Erythroblast (primary cell): Measurements from ENCODE around the gene ADAMTS16.

Experiments used
- DNase-seq, 2 experiments: peaks; one replicate each; lab custom pipeline; 2025; lab: John Stamatoyannopoulos, UW
- GATA1 ChIP-seq: IDR thresholded peaks from 2 replicates; pipeline ENCODE4 v1.6.1; 2011; ENCODE audit warnings: low read depth, mild to moderate bottlenecking, control low read depth, low read length, moderate library complexity
- POLR2A ChIP-seq: IDR thresholded peaks from 2 replicates; pipeline ENCODE4 v1.6.1; 2011; ENCODE audit warnings: mild to moderate bottlenecking, low read length

ADAMTS16 gene

DNA sequence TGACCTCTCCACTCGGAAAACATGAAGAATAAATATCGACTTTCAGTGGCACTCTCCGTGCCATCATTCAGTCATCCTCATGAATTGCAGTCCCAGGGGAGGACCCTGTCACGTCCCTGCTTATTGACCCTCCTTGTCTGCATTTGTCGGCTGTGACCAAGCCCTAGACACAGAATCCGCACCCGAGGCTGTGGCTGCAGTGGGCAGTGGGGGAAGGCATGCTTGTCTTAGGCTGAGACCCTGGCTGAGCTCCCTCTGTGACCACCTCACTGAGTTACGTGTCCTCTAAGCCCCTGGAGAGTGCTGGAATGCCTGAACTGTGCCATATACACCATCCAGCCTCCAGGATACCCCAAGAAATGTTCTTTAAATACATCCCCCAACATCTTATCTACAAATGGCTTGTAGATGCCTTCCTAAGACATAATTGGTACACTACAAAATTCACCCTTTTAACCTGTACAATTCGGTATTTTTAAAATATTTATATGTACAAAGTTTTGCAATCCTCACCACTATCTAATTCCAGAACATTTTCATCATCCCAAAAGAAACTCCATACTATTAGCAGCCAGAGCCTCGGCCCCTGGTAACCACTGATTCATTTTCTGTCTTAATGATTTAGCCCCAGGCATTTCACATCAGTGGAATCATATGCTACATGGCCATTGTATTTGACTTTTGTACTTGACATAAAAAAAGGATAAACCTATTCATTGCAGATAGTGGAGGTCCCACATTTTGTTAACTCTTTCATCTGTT is 201.6 kb downstream of the ADAMTS16 start:
- no peak for DNase-seq
- TF ChIP-seq POLR2A (no peak), GATA1 (no peak)

DNA sequence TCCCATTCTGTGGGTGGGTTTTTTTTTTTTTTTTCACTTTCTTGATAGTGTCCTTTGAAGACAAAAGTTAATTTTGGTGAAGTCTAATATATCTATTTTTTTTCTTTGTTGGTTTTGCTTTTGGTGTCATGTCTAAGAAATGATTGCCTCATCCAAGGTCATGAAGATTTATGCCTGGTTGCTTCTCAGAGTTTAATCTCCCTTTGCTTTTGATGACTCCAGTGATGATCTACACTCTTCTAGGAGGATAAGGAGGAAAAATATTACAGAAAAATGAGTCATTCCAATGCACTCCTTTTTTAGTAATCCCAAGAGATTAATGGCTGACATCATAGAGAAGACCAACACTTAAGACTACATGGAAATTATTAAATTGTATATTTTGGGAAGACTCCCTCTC is 202.7 kb downstream of the ADAMTS16 start:
- DNase-seq = no peak
- no peak for TF ChIP-seq GATA1
- no peak for TF ChIP-seq POLR2A

DNA sequence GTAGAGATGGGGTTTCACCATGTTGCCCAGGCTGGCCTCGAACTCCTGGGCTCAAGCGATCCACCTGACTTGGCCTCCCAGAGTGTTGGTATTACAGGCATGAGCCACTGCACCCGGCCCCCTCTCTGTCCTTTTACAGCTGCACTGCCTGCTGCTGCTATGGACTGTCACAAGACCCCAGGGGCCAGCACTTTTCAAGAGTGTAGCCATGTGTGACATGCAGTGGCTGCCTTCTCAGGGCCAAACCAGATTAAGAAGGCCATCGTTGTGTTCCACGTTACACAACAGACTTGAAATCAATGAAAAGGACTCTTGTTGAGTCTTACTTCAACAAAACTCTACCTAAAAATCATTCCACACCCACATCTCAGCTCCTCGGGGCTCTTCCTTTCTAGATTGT is 203.4 kb downstream of the ADAMTS16 start:
- DNase-seq = no peak
- TF ChIP-seq POLR2A (no peak), GATA1 (no peak)

DNA sequence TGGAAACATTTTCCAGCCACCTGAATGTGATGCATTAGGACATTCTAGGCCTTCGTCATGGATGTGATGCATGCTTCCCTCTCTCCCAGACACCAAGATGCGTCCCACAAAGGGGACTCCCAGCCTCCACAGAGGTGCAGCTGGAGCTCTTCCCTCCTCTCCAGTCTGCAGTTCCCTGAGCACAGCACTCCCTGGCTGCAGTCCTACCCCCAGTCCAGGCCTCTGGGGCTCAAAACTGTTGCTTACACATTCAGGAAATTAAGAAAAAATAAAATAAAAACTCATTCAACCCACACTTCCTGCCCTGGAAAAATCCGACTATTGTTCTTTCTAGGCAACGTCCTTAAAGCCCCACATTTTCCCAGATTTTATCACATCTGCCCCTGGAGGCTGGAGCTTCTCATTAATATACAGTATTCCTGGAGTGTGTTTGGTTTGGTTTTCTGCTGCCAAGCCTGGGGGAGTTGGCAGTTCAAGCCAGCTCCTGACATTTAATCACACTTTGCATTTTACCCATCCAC is 204.0 kb downstream of the ADAMTS16 start:
- no peak for TF ChIP-seq GATA1
- TF ChIP-seq POLR2A = no peak
- DNase-seq = no peak

DNA sequence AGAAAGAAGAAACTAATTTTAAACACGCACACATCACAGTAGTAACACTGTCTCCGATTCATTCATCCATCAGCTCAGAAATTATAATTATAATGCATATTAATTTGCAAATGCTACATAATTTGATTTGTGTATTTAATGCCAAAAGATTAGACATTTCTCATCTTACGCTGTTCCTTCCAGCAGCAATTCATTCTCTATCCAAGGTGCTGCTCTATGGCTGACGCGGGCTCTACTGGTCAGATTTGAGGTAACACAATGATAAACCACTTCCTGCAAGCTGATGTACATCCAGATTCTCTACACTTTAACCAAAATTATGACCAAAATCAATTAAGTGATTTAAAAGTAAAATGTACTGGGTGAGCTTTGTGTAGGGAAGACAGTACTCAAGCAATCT is 204.5 kb downstream of the ADAMTS16 start:
- DNase-seq = no peak
- no peak for TF ChIP-seq GATA1
- no peak for TF ChIP-seq POLR2A

DNA sequence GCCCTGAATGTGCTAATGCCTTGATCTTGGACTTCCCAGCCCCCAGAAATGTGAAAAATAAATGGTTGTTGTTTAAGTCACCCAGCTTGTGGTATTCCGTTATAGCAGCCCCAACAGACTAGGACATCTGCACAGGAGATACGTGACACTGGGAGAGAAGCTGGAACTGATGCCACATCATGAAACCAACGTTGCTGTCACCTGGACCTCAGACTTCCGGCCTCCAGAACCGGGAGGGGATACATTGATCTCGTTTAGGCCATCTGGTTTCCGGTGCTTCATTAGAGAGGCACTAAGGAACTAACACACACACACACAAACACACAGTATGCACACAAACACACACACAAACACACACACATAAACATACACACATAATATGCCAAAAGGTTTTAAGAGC is 207.3 kb downstream of the ADAMTS16 start:
- DNase-seq = no peak
- TF ChIP-seq POLR2A = no peak
- no peak for TF ChIP-seq GATA1

DNA sequence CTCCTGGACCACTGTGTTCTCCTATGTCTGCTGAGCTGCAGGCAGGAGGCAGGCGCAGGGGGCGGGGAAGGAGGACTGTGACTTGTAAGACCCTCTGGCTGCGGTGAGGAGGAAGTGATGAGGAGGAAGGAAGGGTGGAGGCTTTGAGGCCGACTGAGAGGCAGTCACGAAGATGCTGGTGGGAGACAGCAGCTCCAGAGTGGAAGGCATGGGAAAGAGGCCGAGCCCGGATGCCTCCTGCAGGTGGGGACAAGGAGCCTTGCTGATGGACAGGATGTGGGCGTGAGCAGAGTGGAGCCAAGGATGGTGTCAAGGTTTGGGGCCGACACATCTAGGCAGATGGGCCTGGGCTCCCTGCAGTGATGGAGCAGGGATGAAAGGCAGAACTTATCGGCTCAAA is 208.0 kb downstream of the ADAMTS16 start:
- DNase-seq = no peak
- TF ChIP-seq GATA1 (no peak), POLR2A (no peak)

DNA sequence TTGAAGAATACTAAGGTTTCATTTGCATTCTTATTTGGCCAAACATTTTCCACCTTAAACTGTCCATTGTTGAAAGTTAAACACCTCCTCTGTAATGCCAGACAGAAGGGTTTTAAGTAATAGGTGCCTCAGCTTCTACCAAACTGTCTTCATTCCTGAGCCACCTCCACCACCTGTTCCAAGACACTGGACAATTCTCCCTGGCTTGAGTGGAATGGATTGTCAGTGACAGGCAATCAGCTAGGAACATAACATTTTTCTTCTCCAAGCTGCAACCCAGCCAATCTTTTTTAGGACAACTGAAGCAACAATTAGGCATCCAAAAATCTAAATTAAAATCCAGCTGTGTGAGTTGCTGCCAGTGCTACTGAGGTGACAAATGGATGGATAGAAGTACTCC is 208.4 kb downstream of the ADAMTS16 start:
- no peak for DNase-seq
- no peak for TF ChIP-seq GATA1
- TF ChIP-seq POLR2A = no peak

DNA sequence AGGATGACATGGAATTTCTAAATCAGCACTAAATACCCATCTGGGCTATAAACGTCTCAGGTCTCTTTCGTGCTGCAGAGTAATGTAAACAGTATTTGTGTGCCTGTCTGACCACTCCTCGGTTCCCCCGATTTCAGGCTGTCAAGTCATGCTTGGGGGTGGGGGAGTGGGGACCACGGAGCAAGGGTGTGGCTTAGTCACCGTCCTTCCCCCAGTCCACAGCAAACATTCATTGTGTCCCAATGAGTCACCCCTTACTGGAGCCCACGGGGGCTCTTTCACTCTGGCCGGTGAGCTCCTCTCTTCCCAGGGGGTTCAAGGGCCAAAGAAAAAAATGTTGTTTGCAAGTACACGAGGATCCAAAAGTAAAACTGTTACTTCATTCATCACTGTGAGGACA is 210.0 kb downstream of the ADAMTS16 start:
- TF ChIP-seq POLR2A (no peak), GATA1 (no peak)

DNA sequence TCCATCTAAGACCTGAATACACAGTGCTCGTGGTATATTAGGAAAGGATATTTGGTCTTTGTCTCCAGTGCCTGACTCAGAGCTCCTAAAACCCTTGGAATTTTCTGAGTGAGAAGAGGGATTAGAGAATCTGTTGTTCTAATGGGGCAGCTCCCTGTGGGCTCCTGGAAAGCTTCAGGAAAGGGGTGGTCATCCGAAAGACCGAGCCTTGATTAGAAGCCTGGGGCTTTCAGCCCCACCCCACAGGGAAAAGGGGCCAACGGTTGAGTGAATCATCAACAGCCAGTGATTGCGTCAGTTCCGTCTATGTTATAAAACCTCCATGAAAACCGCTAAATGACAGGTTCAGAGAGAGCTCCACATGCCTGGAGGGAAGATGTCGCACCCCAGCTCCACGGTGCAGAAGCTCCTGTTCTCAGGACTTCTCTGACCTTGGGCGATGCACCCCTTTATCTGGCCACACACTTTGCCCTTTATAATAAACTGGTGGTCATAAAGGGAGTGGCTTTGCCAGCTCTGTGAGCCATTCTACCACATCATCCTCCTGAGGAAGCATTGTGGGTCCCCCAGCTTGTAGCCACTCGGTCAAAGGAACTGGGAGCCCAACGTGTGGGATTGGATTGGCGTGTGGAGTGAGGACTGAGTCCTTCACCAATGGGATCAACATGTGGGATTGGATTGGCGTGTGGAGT is 211.3 kb downstream of the ADAMTS16 start:
- no peak for DNase-seq
- TF ChIP-seq GATA1 (no peak), POLR2A (no peak)

More for the DNA sequence above, 210.0 kb downstream of the ADAMTS16 start:
- no peak for DNase-seq

DNA sequence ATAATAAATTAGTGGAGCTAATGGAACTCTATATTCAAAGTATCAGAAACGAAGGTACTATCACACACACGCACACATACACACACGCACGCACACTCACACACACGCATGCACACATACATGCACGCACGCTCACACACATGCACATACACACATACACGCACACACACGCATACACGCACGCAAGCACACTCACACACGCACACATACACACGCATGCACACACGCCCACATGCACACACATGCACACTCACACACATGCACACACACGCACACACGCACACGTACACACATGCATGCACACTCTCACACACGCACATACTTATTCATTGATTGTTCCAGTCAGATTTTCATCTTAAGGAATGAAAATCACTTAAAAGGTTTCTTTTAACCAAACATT is 212.5 kb downstream of the ADAMTS16 start:
- no peak for TF ChIP-seq GATA1
- no peak for TF ChIP-seq POLR2A
- no peak for DNase-seq

DNA sequence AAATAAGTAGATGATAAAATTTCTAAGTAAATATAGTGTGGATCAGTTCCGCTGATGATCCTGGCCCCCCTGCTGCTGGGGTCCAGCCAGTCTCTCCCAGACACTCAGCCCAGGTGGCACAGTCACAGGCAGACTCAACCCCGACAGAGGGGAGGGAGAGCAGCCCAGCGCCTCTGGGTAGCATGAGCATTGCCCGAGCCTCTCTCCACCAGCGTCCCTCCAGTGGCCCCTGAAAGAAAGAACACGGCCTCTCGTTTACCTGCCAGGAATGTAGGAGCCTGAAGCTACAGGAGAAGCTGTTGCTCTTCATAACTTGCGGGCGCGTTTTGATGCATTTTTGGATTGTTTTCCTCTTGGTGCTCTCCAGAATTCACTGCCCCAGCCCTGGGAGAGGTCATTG is 213.6 kb downstream of the ADAMTS16 start:
- no peak for TF ChIP-seq POLR2A
- no peak for TF ChIP-seq GATA1

DNA sequence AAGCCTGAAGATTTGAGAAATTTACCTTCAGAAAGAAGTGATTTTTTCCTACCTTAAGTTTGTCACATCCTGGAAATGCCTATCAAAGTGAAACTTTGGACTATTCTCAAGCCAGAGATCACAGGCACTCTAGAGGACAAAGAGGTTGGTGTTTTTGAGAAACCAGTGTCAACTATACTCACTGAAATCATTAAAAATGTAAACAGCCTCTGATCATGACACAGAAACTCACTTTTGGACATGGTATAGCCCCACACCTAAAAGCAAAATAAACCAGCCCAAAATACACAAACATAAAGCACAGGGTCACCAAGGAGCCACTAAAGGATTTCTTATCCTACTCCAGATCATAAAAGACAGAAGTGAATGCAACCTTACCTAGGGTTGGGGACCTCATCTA is 216.6 kb downstream of the ADAMTS16 start:
- DNase-seq = no peak
- TF ChIP-seq GATA1 = no peak

More for the DNA sequence above, 213.6 kb downstream of the ADAMTS16 start:
- DNase-seq = no peak

DNA sequence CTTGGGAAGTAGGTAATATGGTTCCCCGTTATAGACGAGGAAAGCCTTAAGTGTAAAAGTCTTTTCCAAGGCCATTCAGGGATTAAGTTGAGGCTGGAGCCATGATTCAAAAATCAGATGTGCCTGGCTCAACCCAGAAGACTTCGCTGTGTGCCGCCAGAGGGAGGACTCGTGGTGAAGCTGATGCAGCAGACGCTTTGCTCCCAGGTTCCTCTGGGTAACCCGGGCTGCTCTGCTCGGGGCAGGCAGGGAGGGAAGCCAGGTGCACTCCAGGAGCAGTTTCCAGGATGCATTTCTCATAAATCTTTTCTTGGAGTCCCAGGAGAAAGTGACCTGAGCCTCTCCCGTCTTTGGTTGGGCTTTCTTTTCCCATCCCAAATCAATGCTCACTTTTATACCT is 219.5 kb downstream of the ADAMTS16 start:
- TF ChIP-seq GATA1 (no peak), POLR2A (no peak)
- DNase-seq = no peak

DNA sequence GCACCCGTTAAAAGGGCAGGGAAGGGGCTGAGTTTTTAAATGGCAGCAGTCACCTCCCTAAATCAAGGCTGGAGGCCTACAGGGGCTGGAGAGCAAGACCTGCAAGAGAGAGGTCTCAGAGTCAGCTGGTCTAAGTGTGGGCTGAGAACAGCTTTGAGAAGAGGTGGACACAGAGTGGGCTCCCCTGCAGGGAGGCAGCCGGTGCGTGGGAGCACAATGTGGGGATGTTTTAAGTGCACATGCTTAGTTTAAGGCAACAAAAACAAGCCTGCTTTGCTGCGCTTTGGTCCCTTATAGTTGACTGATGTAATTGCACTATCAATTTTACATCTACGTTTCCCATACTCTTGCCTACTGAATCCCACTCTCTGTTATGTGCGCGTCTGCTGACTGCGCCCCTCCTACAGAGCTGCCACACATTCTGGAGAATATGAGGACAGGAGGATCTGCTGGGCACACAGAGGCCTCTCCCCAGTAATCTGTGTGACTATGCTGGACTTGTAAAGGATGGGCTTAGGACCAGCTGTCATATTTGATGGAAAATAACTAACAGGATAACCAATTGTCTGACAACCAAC is 220.3 kb downstream of the ADAMTS16 start:
- no peak for DNase-seq
- TF ChIP-seq GATA1 = no peak
- no peak for TF ChIP-seq POLR2A
